Prostate gland (tissue), 2 donors: ENCODE results near the gene SLIT1.

Source experiments
- POLR2A ChIP-seq: fragments of 450-650 bp; IDR thresholded peaks from one replicate; pipeline ENCODE4 v1.6.1; 2016; ENCODE audit warnings: antibody characterized with exemption, mild to moderate bottlenecking
- TF ChIP-seq, protein P1 (sequence below), 4 experiments: fragments of 200-600 bp in 2 of 4; fragments of 450-650 bp in 2 of 4; sonication (generic) in 2 of 4; IDR thresholded peaks; 1 replicate in 3 of 4; 2 replicates in 1 of 4; pipeline ENCODE4 v1.5.1; 2016 to 2019; ENCODE audit warnings: antibody characterized with exemption in 4 of 4, mild to moderate bottlenecking in 2 of 4, moderate library complexity in 2 of 4

DNA sequence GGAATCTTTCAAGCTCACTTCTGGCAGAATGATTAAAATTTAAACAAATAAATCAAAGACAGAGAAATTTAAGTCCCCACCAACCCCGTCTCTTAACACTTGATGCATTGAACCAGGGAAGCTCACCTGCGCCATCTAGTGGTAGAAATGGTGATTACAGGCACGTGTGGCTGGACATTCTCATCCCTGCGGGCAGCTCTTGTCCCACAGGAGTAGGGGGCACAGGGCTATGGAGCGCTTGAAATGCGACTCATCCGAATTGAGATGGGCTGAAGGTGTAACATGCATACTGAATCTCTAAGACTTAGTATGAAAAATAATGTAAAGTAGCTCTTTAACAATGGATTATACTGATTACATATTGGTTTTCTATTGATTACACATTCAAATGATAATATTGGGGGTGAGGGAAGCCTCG is 24.8 kb upstream of the SLIT1 start:
- TF ChIP-seq, protein P1, sequence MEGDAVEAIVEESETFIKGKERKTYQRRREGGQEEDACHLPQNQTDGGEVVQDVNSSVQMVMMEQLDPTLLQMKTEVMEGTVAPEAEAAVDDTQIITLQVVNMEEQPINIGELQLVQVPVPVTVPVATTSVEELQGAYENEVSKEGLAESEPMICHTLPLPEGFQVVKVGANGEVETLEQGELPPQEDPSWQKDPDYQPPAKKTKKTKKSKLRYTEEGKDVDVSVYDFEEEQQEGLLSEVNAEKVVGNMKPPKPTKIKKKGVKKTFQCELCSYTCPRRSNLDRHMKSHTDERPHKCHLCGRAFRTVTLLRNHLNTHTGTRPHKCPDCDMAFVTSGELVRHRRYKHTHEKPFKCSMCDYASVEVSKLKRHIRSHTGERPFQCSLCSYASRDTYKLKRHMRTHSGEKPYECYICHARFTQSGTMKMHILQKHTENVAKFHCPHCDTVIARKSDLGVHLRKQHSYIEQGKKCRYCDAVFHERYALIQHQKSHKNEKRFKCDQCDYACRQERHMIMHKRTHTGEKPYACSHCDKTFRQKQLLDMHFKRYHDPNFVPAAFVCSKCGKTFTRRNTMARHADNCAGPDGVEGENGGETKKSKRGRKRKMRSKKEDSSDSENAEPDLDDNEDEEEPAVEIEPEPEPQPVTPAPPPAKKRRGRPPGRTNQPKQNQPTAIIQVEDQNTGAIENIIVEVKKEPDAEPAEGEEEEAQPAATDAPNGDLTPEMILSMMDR (IDR thresholded peaks at IDR 0.05) = peak; percentile 88 to 99 (median 92)
- no peak for TF ChIP-seq POLR2A
